Brain microvascular endothelial cell (primary cell): Measurements from ENCODE around the gene RBM38.
A peak's percentile ranks its signal among the peaks of the same experiment; 100 is the strongest.

ENCODE experiments used
- DNase-seq: peaks from one replicate; pipeline ENCODE4 v3.0.0-alpha.2; 2020
- H3K27ac ChIP-seq: fragments of 250-450 bp; sonication (Bioruptor Pico); 2 replicates; pipeline ENCODE4 v1.5.1; 2020; ENCODE audit warnings: mild to moderate bottlenecking, moderate library complexity
- H3K27me3 ChIP-seq: fragments of 250-450 bp; sonication (Bioruptor Pico); replicated peaks from 2 replicates; pipeline ENCODE4 v1.5.1; 2020; ENCODE audit warnings: mild to moderate bottlenecking
- H3K36me3 ChIP-seq: fragments of 250-450 bp; sonication (Bioruptor Pico); replicated peaks from 2 replicates; pipeline ENCODE4 v1.5.1; 2020; ENCODE audit warnings: mild to moderate bottlenecking
- H3K4me3 ChIP-seq: 2 replicates; pipeline ENCODE4 v1.5.1; 2011; ENCODE audit warnings: low read depth, mild to moderate bottlenecking, control low read depth, low read length, moderate library complexity
- in situ Hi-C: cut with HindIII; loops from 2 replicates; pipeline ENCODE4 v1.10.0; 2017; ENCODE audit warnings: low sequenced_read_pairs, low pct_ligation_motif_present
- TF ChIP-seq, protein P1 (sequence below): IDR thresholded peaks from 2 replicates; pipeline ENCODE4 v1.5.1; 2011; ENCODE audit warnings: low read depth, mild to moderate bottlenecking, moderate library complexity, low read length, control low read depth, inconsistent platforms; ENCODE audit errors: missing control alignments

RBM38 gene

DNA sequence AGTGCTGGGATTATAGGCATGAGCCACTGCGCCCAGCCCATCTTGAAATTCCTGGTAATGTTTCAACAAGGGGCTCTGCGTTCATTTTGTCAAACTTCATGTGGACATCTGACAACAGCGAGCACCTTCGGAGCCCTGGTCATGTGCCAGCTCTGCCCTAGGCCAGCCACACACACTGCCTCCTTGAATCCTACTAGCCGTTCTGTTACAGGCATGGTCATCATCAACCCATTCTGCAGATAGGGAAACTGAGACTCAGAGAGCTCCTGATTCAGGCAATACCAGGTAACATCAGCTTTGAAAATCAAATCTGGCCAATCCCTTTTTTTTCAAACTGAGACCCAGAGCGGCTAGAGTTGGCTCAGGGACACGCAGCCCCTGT lies 41.3 kb downstream of the RBM38 start:
- no peak overlapping the region for H3K4me3 ChIP-seq
- TF ChIP-seq, protein P1, sequence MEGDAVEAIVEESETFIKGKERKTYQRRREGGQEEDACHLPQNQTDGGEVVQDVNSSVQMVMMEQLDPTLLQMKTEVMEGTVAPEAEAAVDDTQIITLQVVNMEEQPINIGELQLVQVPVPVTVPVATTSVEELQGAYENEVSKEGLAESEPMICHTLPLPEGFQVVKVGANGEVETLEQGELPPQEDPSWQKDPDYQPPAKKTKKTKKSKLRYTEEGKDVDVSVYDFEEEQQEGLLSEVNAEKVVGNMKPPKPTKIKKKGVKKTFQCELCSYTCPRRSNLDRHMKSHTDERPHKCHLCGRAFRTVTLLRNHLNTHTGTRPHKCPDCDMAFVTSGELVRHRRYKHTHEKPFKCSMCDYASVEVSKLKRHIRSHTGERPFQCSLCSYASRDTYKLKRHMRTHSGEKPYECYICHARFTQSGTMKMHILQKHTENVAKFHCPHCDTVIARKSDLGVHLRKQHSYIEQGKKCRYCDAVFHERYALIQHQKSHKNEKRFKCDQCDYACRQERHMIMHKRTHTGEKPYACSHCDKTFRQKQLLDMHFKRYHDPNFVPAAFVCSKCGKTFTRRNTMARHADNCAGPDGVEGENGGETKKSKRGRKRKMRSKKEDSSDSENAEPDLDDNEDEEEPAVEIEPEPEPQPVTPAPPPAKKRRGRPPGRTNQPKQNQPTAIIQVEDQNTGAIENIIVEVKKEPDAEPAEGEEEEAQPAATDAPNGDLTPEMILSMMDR = no peak
- no peak overlapping the region for H3K27ac ChIP-seq
- in situ Hi-C loops = no loop called here
- H3K36me3 ChIP-seq = no peaks in the 10 kb centered on the region
- no peak for DNase-seq
- peaks cover 15% of the 10 kb centered on the region for H3K27me3 ChIP-seq

DNA sequence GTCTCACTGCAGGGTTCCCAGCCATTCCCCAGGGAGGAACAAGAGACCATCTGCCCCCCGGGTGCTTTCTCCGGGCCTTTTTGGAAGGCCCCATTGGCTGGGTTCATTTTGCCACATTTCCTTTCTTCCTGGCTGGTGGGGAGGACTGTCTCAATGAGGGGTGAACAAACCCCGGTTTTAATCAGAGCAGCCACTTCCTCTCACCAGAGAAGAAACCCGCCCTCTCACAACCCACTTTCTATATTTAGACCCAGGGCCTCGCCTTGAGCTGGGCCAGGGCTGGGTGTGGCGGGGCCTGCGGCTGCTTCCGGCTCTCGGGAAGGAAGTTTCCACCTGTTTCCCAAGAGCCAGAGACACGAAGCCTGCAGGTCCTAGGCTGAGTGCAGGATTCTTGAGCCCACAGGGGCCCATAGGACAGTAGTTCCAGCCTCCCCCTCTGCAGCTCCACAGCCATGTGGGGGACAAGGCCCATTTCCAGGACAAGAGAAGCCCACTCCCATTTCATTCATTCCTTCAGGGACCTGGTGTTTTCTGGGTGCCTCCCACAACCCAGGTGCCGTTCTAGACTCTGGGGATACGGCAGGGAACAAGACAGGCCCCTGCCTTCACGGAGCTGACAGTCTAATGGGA lies 41.8 kb downstream of the RBM38 start:
- Histone ChIP-seq H3K27me3 (peaks cover 15% of the 10 kb centered on the region), H3K36me3 (no peaks in the 10 kb centered on the region), H3K4me3 (no peak overlapping the region), H3K27ac (no peak overlapping the region)
- no peak for DNase-seq
- in situ Hi-C loops = no loop called here
- TF ChIP-seq, protein P1 = no peak

DNA sequence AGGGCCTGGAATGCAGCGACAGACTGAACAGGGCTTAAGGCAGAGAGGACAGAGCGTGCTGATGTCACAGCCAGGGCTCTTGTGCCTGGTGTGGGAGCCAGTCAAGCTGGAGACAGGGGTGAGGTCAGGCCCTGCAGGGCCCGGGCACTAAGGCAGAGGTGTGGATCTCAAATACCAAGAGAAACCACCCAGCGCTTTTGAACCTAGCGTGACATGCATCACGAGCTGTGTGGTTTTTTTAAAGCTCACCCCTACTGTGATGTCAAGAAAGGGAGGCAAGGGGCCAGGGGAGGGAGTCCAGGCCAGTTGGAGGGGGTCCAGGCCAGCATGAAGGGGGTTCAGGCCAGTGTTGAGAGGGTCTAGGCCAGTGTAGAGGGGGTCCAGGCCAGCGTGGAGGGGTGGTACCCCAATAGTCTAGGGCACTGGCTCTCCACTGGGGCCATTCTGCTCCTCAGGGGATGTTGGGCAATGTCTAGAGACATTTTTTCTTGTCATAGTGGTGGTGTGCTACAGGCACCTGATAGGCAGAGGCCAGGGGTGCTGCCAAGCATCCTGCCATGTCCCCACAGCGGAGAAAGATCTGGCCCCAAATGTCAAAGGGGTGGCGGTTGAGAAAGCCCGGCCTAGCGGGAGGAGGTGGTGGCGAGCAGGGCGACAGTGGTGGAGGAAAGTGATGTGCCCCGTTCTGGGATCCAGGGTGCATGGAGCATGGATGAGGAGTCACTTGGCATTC lies 42.6 kb downstream of the RBM38 start:
- H3K27me3 ChIP-seq = peaks cover 15% of the 10 kb centered on the region
- H3K4me3 ChIP-seq = no peak overlapping the region
- in situ Hi-C loops = no loop called here
- H3K27ac ChIP-seq = no peak overlapping the region
- TF ChIP-seq, protein P1 = no peak
- no peaks in the 10 kb centered on the region for H3K36me3 ChIP-seq
- DNase-seq = no peak

DNA sequence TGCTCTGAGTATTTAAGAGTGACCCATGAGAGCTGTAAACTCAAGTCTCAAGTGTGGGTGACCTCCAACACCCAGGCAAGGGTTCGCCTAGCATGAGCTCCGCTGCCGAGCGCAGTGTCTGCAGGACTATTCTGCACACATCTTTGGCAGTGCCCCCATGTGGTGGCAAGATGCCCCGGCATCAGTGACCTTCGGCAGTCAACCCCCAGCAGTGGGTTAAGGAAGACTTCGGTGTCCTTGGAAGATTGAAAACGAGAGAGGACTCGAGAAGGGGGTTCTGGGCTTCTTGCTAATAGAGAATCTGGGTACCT lies 43.1 kb downstream of the RBM38 start:
- TF ChIP-seq, protein P1 = peak; percentile 30

DNA sequence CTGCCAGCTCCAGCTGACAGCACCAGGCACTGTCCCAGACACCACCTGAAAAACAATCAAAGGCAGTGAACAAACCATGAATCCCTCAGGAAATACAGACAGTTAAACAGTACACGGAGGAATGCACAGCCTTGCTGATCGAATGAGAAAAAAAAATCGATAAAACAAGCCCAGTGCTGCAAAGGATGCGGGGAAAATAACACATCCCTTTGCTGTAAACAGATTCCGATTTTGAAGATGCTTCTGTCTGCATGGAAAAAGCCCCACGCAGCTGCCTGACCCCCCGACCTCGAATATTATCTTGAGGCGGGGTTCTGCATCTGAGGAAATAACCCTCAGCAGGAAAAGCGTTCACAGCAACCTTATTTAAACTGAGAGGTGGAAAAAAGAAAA lies 43.9 kb downstream of the RBM38 start:
- Histone ChIP-seq H3K36me3 (no peaks in the 10 kb centered on the region), H3K4me3 (no peak overlapping the region), H3K27me3 (peaks cover 15% of the 10 kb centered on the region), H3K27ac (no peak overlapping the region)
- no peak for DNase-seq
- TF ChIP-seq, protein P1 = no peak
- in situ Hi-C loops = no loop called here

More for the DNA sequence above, 43.1 kb downstream of the RBM38 start:
- Histone ChIP-seq H3K4me3 (no peak overlapping the region), H3K36me3 (no peaks in the 10 kb centered on the region), H3K27ac (no peak overlapping the region), H3K27me3 (peaks cover 15% of the 10 kb centered on the region)
- in situ Hi-C loops = no loop called here
- DNase-seq = no peak
